ENCODE data around the gene GON4L. TPM values are rescaled to one million over a fixed set of nuclear protein-coding genes. Genes with fewer than 3 reads are reported as not detected.
"Not testable (repeated sequence)": the region's sequence is repeated elsewhere in the genome, so short reads cannot be mapped to it uniquely, and the experiment has no call there.

GON4L gene
- polyA plus RNA-seq, 2 of the 4 experiments (the other 2 are of a cell fraction), result 15.3 to 23.1 TPM

DNA sequence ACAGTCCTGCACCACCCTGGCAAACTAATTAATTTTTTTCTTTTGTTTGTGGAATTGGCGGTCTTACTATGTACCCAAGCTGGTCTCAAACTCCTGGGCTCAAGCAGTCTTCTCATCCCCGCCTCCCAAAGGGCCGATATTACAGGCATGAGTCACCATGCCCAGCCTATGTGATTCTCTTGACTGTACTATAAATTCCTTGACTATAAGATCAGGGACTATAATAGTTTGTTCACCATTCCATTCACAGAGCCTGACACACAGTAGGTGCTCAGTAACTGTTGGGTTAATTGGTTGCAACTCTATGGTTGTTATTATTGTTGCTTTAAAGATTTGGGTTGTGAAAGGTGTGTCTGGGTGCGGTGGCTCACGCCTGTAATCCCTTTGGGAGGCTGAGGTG, 150.9 kb downstream of the GON4L start:
- CTCF ChIA-PET, result interaction anchor here (0.7 to 1.1 kb wide), 2 partner anchors 9 to 23 kb away, joined by 3 to 5 read pairs; no protein-coding TSS in a partner anchor
- H3K4me1 ChIP-seq, result no peaks in the 10 kb centered on the region
- no peak for FAIRE-seq
- no peak overlapping the region for H3K4me2 ChIP-seq
- peak; percentile 50 to 68; a peak in 5 of 6 replicates for ATAC-seq
- peaks cover 6% of the 10 kb centered on the region; the same call in 2 of the 3 replicates for H3K9me3 ChIP-seq
- 78% methylated on average over 5 of the region's 5 CpGs for WGBS (ENCODE audit: missing lambda C conversion rate)
- TF ChIP-seq ZSCAN20 (CRISPR knock-in tag; IDR thresholded peaks at IDR 0.05) (no peak), ATOH8 (CRISPR knock-in tag; IDR thresholded peaks at IDR 0.05; ENCODE audit: low read depth) (no peak), CEBPB (IDR thresholded peaks at IDR 0.05) (no peak), HOXA7 (CRISPR knock-in tag; IDR thresholded peaks at IDR 0.05) (no peak), FOSL2 (IDR thresholded peaks at IDR 0.05) (no peak), FOSL2 (CRISPR knock-in tag; IDR thresholded peaks at IDR 0.05) (peak; percentile 45; the same call in 1 of the 2 replicates)
- no peak overlapping the region for H3K27ac ChIP-seq
- POLR2A ChIA-PET, result no interaction called here
- no peak overlapping the region for H3K4me3 ChIP-seq
- peak in 1 of 2 experiments; percentile 36 for DNase-seq (ENCODE audit: low read depth in 1 of 2, low spot score in 1 of 2)

DNA sequence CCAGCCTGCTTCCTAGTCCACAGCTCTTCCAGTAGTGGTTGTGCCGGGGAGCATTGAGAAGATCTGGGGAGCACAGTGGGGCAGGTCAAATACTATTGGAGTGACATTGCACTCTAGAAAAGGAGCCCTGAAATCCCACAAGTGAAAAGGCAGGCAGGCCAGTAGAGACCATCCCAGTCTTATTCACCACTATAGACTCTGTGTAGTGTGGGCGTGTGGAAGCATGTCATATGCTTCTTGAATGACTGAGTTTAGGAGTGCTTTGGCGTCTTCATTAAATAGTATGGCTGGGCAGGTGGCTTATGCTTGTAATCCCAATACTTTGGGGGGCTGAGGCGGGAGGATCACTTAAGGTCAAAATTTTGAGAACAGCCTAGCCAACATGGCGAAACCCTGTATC, 152.6 kb downstream of the GON4L start:
- ATAC-seq, result peak in 1 of 2 experiments; percentile 34; a peak in 3 of 6 replicates

DNA sequence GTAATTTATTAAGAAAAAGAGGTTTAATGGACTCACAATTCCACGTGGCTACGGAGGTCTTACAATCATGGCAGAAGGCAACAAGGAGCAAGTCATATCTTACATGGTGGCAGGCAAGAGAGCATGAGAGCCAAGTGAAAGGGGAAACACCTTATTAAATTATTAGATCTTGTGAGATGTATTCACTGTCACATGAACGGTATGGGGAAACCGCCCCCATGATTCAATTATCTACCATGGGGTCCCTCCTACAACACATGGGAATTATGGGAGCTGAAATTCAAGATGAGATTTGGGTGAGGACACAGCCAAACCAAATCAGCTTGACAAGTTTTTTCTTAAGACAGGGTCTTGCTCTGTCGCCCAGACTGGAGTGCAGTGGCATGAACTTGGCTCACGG, 153.8 kb downstream of the GON4L start:
- CTCF ChIA-PET, result no interaction called here
- Histone ChIP-seq H3K4me3 (no peak overlapping the region), H3K27ac (no peak overlapping the region), H3K9me3 (no peaks in the 10 kb centered on the region), H3K4me2 (no peak overlapping the region), H3K4me1 (peaks cover 4% of the 10 kb centered on the region; the same call in 1 of the 3 replicates)
- no peak for FAIRE-seq
- TF ChIP-seq RAD21 (conservative IDR thresholded peaks at IDR 0.05 in 1 of 2, IDR thresholded peaks at IDR 0.05 in 1 of 2), result no peak
- TF ChIP-seq FOSB (CRISPR knock-in tag; IDR thresholded peaks at IDR 0.05), result no peak
- TF ChIP-seq, protein P1, sequence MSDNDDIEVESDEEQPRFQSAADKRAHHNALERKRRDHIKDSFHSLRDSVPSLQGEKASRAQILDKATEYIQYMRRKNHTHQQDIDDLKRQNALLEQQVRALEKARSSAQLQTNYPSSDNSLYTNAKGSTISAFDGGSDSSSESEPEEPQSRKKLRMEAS (IDR thresholded peaks at IDR 0.05), result no peak
- TF ChIP-seq, protein P2, sequence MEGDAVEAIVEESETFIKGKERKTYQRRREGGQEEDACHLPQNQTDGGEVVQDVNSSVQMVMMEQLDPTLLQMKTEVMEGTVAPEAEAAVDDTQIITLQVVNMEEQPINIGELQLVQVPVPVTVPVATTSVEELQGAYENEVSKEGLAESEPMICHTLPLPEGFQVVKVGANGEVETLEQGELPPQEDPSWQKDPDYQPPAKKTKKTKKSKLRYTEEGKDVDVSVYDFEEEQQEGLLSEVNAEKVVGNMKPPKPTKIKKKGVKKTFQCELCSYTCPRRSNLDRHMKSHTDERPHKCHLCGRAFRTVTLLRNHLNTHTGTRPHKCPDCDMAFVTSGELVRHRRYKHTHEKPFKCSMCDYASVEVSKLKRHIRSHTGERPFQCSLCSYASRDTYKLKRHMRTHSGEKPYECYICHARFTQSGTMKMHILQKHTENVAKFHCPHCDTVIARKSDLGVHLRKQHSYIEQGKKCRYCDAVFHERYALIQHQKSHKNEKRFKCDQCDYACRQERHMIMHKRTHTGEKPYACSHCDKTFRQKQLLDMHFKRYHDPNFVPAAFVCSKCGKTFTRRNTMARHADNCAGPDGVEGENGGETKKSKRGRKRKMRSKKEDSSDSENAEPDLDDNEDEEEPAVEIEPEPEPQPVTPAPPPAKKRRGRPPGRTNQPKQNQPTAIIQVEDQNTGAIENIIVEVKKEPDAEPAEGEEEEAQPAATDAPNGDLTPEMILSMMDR (IDR thresholded peaks at IDR 0.05), result no peak
- TF ChIP-seq FOXS1 (CRISPR knock-in tag; IDR thresholded peaks at IDR 0.05), result no peak
- no peak for TF ChIP-seq ELK1 (IDR thresholded peaks at IDR 0.05; ENCODE audit: low read depth, low read length)
- no peak for TF ChIP-seq CBX8 (IDR thresholded peaks at IDR 0.05)
- TF ChIP-seq MYC (IDR thresholded peaks at IDR 0.05; ENCODE audit: borderline replicate concordance, low read length), result no peak
- TF ChIP-seq ATOH8 (CRISPR knock-in tag; IDR thresholded peaks at IDR 0.05; ENCODE audit: low read depth), result no peak
- TF ChIP-seq SREBF2 (IDR thresholded peaks at IDR 0.05), result no peak
- no peak for DNase-seq (ENCODE audit: low read depth in 1 of 2, low spot score in 1 of 2)
- POLR2A ChIA-PET, result no interaction called here
- ATAC-seq, result no peak
- WGBS (ENCODE audit: missing lambda C conversion rate), result 94% methylated on average over 6 of the region's 6 CpGs

More for the DNA sequence above, 152.6 kb downstream of the GON4L start:
- FAIRE-seq; DNase-seq (ENCODE audit: low read depth in 1 of 2, low spot score in 1 of 2); H3K9me3 ChIP-seq; POLR2A ChIA-PET; H3K27ac ChIP-seq; H3K4me3 ChIP-seq; H3K4me1 ChIP-seq; H3K4me2 ChIP-seq; CTCF ChIA-PET: not testable (repeated sequence)
- 94% methylated on average over 5 of the region's 5 CpGs for WGBS (ENCODE audit: missing lambda C conversion rate)

DNA sequence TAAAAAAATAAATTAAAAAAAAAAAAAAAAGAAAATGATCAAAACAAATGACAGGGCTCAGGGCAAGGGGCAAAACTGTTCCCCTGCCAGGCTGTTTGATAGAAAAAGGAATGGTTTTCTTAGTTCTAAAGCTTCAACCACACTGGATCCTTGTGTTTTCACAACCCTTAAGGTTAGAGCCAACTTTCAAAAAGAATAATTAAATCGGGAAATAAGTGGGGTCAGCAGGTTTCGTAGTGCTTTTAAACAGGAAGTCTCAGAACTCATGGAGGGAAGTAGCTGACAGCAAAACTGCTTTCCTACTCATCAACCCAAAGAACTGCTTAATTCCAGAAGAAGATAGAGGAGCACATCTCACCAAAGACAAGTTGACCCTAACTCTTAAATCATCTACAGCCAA, 155.3 kb downstream of the GON4L start:
- H3K9me3 ChIP-seq; H3K4me2 ChIP-seq; POLR2A ChIA-PET; H3K4me3 ChIP-seq; H3K27ac ChIP-seq; DNase-seq (ENCODE audit: low read depth in 1 of 2, low spot score in 1 of 2); FAIRE-seq; ATAC-seq: not testable (repeated sequence)
- peaks cover 12% of the 10 kb centered on the region; the same call in 1 of the 3 replicates for H3K4me1 ChIP-seq
- CTCF ChIA-PET, result interaction anchor here (1.0 kb wide), 1 partner anchor 11 kb away, joined by 3 read pairs; no protein-coding TSS in a partner anchor
- 93% methylated on average over 2 of the region's 2 CpGs for WGBS (ENCODE audit: missing lambda C conversion rate)

Small RNA genes lying within 50 kb of the gene (small RNA-seq; reads per million reads assigned to genes)
- 0 reads per million in 6 experiments for gene RF00015

Other genes with a start within 250 kb of the GON4L start
- gene MSTO1, start 247.0 kb downstream of the GON4L start, polyA plus RNA-seq (2011; rRNA removed), result 28.3 and 35.5 TPM in 2 replicates
- 37.5 to 43.5 TPM (median 43.5 TPM) in 3 replicates for gene MSTO1, start 247.0 kb downstream of the GON4L start, polyA plus RNA-seq (2017; fragmentation: RNase III; extraction: RNeasy Plus Mini Kit Qiagen cat#74134 plus additional on column Dnase treatment)
- 83.5 and 91.5 TPM in 2 replicates for gene YY1AP1, start 168.4 kb downstream of the GON4L start, polyA plus RNA-seq (2011; rRNA removed)
- 33.5 to 34.2 TPM (median 33.8 TPM) in 3 replicates for gene YY1AP1, start 168.4 kb downstream of the GON4L start, polyA plus RNA-seq (2017; fragmentation: RNase III; extraction: RNeasy Plus Mini Kit Qiagen cat#74134 plus additional on column Dnase treatment)
- gene DAP3, start 168.1 kb downstream of the GON4L start, polyA plus RNA-seq (2011; rRNA removed), result 171 and 182 TPM in 2 replicates
- 94.8 to 102 TPM (median 96.3 TPM) in 3 replicates for gene DAP3, start 168.1 kb downstream of the GON4L start, polyA plus RNA-seq (2017; fragmentation: RNase III; extraction: RNeasy Plus Mini Kit Qiagen cat#74134 plus additional on column Dnase treatment)
- 2.5 and 2.6 TPM in 2 replicates for gene SYT11, start 2.4 kb upstream of the GON4L start, polyA plus RNA-seq (2011; rRNA removed)
- gene SYT11, start 2.4 kb upstream of the GON4L start, polyA plus RNA-seq (2017; fragmentation: RNase III; extraction: RNeasy Plus Mini Kit Qiagen cat#74134 plus additional on column Dnase treatment), result 1.9 to 3.0 TPM (median 2.8 TPM) in 3 replicates
- 48.1 and 51.9 TPM in 2 replicates for gene RIT1, start 54.1 kb upstream of the GON4L start, polyA plus RNA-seq (2011; rRNA removed)
- gene RIT1, start 54.1 kb upstream of the GON4L start, polyA plus RNA-seq (2017; fragmentation: RNase III; extraction: RNeasy Plus Mini Kit Qiagen cat#74134 plus additional on column Dnase treatment), result 19.2 to 23.6 TPM (median 20.4 TPM) in 3 replicates
- 69.9 and 72.3 TPM in 2 replicates for gene KHDC4, start 77.2 kb upstream of the GON4L start, polyA plus RNA-seq (2011; rRNA removed)
- gene KHDC4, start 77.2 kb upstream of the GON4L start, polyA plus RNA-seq (2017; fragmentation: RNase III; extraction: RNeasy Plus Mini Kit Qiagen cat#74134 plus additional on column Dnase treatment), result 35.7 to 37.9 TPM (median 37.7 TPM) in 3 replicates
- gene RXFP4, start 84.4 kb upstream of the GON4L start, polyA plus RNA-seq (2011; rRNA removed), result 0.12 TPM in 1 of 2 replicates, not detected in the other
- gene RXFP4, start 84.4 kb upstream of the GON4L start, polyA plus RNA-seq (2017; fragmentation: RNase III; extraction: RNeasy Plus Mini Kit Qiagen cat#74134 plus additional on column Dnase treatment), result 0.06 TPM in 1 of 3 replicates, not detected in the others
- 67.4 and 69.1 TPM in 2 replicates for gene ARHGEF2, start 121.3 kb upstream of the GON4L start, polyA plus RNA-seq (2011; rRNA removed)
- gene ARHGEF2, start 121.3 kb upstream of the GON4L start, polyA plus RNA-seq (2017; fragmentation: RNase III; extraction: RNeasy Plus Mini Kit Qiagen cat#74134 plus additional on column Dnase treatment), result 21.3 to 21.5 TPM (median 21.5 TPM) in 3 replicates
- gene SSR2, start 163.7 kb upstream of the GON4L start, polyA plus RNA-seq (2011; rRNA removed), result 382 and 581 TPM in 2 replicates
- 255 to 266 TPM (median 261 TPM) in 3 replicates for gene SSR2, start 163.7 kb upstream of the GON4L start, polyA plus RNA-seq (2017; fragmentation: RNase III; extraction: RNeasy Plus Mini Kit Qiagen cat#74134 plus additional on column Dnase treatment)
- 42.0 and 47.6 TPM in 2 replicates for gene UBQLN4, start 196.6 kb upstream of the GON4L start, polyA plus RNA-seq (2011; rRNA removed)
- gene UBQLN4, start 196.6 kb upstream of the GON4L start, polyA plus RNA-seq (2017; fragmentation: RNase III; extraction: RNeasy Plus Mini Kit Qiagen cat#74134 plus additional on column Dnase treatment), result 36.5 to 39.1 TPM (median 38.2 TPM) in 3 replicates
- 63.0 and 71.4 TPM in 2 replicates for gene LAMTOR2, start 197.6 kb upstream of the GON4L start, polyA plus RNA-seq (2011; rRNA removed)
- 151 to 171 TPM (median 166 TPM) in 3 replicates for gene LAMTOR2, start 197.6 kb upstream of the GON4L start, polyA plus RNA-seq (2017; fragmentation: RNase III; extraction: RNeasy Plus Mini Kit Qiagen cat#74134 plus additional on column Dnase treatment)
- 0.11 TPM in 1 of 2 replicates, not detected in the other for gene RAB25, start 203.9 kb upstream of the GON4L start, polyA plus RNA-seq (2011; rRNA removed)
- not detected in 3 replicates for gene RAB25, start 203.9 kb upstream of the GON4L start, polyA plus RNA-seq (2017; fragmentation: RNase III; extraction: RNeasy Plus Mini Kit Qiagen cat#74134 plus additional on column Dnase treatment)
- gene MEX3A, start 225.3 kb upstream of the GON4L start, polyA plus RNA-seq (2011; rRNA removed), result 1.8 and 2.4 TPM in 2 replicates
- 3.3 to 4.9 TPM (median 4.4 TPM) in 3 replicates for gene MEX3A, start 225.3 kb upstream of the GON4L start, polyA plus RNA-seq (2017; fragmentation: RNase III; extraction: RNeasy Plus Mini Kit Qiagen cat#74134 plus additional on column Dnase treatment)

Measured in A549 (cell line).